B cell (primary cell): Measurements from ENCODE around the gene FOXL1. TPM values are rescaled to one million over a fixed set of nuclear protein-coding genes. Genes with fewer than 3 reads are reported as not detected.

Experiments used
- ATAC-seq: fragments of 200-7000 bp; cut with Tn5 transposase; one replicate; pipeline ENCODE4 v1.10.0; 2021; ENCODE audit warnings: low read depth, mild to moderate bottlenecking, moderate number of reproducible peaks, moderate library complexity
- CTCF ChIA-PET: fragments of 350-600 bp; sonication (Branson Sonifier 250); formaldehyde crosslinking; loops from one replicate; lab custom pipeline; 2021; ENCODE audit warnings: antibody characterized with exemption, inconsistent platforms; lab: Charles Lee
- POLR2A ChIA-PET: fragments of 350-600 bp; sonication (Branson Sonifier 250); formaldehyde crosslinking; loops from one replicate; lab custom pipeline; 2021; ENCODE audit warnings: antibody characterized with exemption; lab: Charles Lee
- DNase-seq: peaks from one replicate; pipeline ENCODE4 v3.0.0; 2013
- H2AFZ ChIP-seq: 2 replicates; pipeline ENCODE4 v1.6.1; 2012; ENCODE audit warnings: mild to moderate bottlenecking, low read depth, low read length; ENCODE audit not compliant: insufficient read depth, poor library complexity, severe bottlenecking
- H3K27ac ChIP-seq, 2 donors: 1 replicate in 1 of 2; 2 replicates in 1 of 2; pipeline ENCODE4 v1.5.1; 2012 to 2013; ENCODE audit warnings: low read length in 2 of 2, mild to moderate bottlenecking in 2 of 2, moderate library complexity in 1 of 2
- H3K27me3 ChIP-seq, 4 experiments: fragments of 200-600 bp in 1 of 4; sonication (generic) in 1 of 4; replicated peaks in 1 of 4; 1 replicate in 2 of 4; 2 replicates in 2 of 4; pipeline versions ENCODE4 v1.6.1 to v1.7.0; 2013 to 2016; ENCODE audit warnings: low read length in 3 of 4, mild to moderate bottlenecking in 2 of 4, mixed read lengths in 1 of 4, moderate library complexity in 1 of 4; ENCODE audit not compliant: insufficient read depth in 4 of 4, control insufficient read depth in 3 of 4; ENCODE audit errors: control extremely low read depth in 1 of 4
- H3K36me3 ChIP-seq, 2 experiments: replicated peaks in 1 of 2; 1 replicate in 1 of 2; 2 replicates in 1 of 2; pipeline versions ENCODE4 v1.6.1 to v1.7.1; 2013; ENCODE audit warnings: low read length in 1 of 2; ENCODE audit not compliant: insufficient read depth in 2 of 2, control insufficient read depth in 1 of 2; ENCODE audit errors: control extremely low read depth in 1 of 2, extremely low read depth in 1 of 2
- H3K4me1 ChIP-seq, 2 donors: fragments of 200-600 bp in 1 of 2; sonication (generic) in 1 of 2; 1 replicate in 1 of 2; 2 replicates in 1 of 2; pipeline versions ENCODE4 v1.5.1 to v1.6.1; 2013 to 2017; ENCODE audit warnings: low read length in 2 of 2; ENCODE audit not compliant: control insufficient read depth in 2 of 2, insufficient read depth in 2 of 2
- H3K4me2 ChIP-seq: replicated peaks from 2 replicates; pipeline ENCODE3; 2012; ENCODE audit warnings: mild to moderate bottlenecking, low read depth, low read length; ENCODE audit not compliant: poor library complexity, severe bottlenecking
- H3K4me3 ChIP-seq, 5 experiments: fragments of 200-600 bp in 1 of 5; sonication (generic) in 1 of 5; 1 replicate in 3 of 5; 2 replicates in 2 of 5; pipeline versions ENCODE4 v1.5.1 to v1.7.0; 2011 to 2016; ENCODE audit warnings: low read length in 4 of 5, mild to moderate bottlenecking in 4 of 5, low read depth in 2 of 5, control low read depth in 1 of 5, moderate library complexity in 1 of 5; ENCODE audit not compliant: insufficient read depth in 1 of 5; ENCODE audit errors: control extremely low read depth in 1 of 5, extremely low read depth in 1 of 5
- H3K79me2 ChIP-seq: fragments of 200-600 bp; sonication (generic); one replicate; pipeline ENCODE4 v1.6.0; 2016; ENCODE audit warnings: low read length; ENCODE audit not compliant: control insufficient read depth, insufficient read depth
- H3K9ac ChIP-seq: fragments of 200-600 bp; sonication (generic); 2 replicates; pipeline ENCODE4 v1.6.1; 2017; ENCODE audit warnings: mild to moderate bottlenecking, low read length, moderate library complexity
- H3K9me3 ChIP-seq, 3 donors: one replicate each; pipeline versions ENCODE4 v1.6.1 to v1.7.1; 2013; ENCODE audit warnings: low read length in 2 of 3; ENCODE audit not compliant: control insufficient read depth in 2 of 3, insufficient read depth in 1 of 3; ENCODE audit errors: control extremely low read depth in 1 of 3
- H4K20me1 ChIP-seq: 2 replicates; pipeline ENCODE4 v1.6.0; 2012; ENCODE audit warnings: mild to moderate bottlenecking, low read length; ENCODE audit not compliant: insufficient read depth, control insufficient read depth, poor library complexity, severe bottlenecking
- H3K27ac Mint-ChIP-seq: one replicate; pipeline ENCODE4 v1.8.0; 2021; ENCODE audit warnings: mixed read lengths
- H3K27me3 Mint-ChIP-seq: one replicate; pipeline ENCODE4 v1.8.0; 2021; ENCODE audit warnings: mixed read lengths
- H3K4me1 Mint-ChIP-seq: one replicate; pipeline ENCODE4 v1.8.0; 2021; ENCODE audit warnings: mixed read lengths
- H3K4me3 Mint-ChIP-seq: one replicate; pipeline ENCODE4 v1.8.0; 2021; ENCODE audit warnings: mixed read lengths
- H3K9me3 Mint-ChIP-seq: one replicate; pipeline ENCODE4 v1.8.0; 2022; ENCODE audit warnings: mixed read lengths; ENCODE audit not compliant: insufficient read depth
- EZH2 ChIP-seq: IDR thresholded peaks from 2 replicates; pipeline ENCODE4 v1.6.1; 2012; ENCODE audit warnings: borderline replicate concordance, low read depth, mild to moderate bottlenecking, moderate library complexity, low read length; ENCODE audit not compliant: insufficient read depth, poor library complexity, severe bottlenecking
- WGBS: methylation state at CpG from one replicate; pipeline ENCODE4 v1.1.5; 2013; ENCODE audit warnings: missing lambda C conversion rate; ENCODE audit not compliant: insufficient coverage; 5-methylcytosine and 5-hydroxymethylcytosine counted together
- intact Hi-C: fragments of 100-400 bp; cut with micrococcal nuclease; formaldehyde crosslinking; loops from one replicate; pipeline ENCODE4 v1.10.0; 2022
- polyA plus RNA-seq: library from polyadenylated mRNA; depleted of rRNA; stranded (reverse); fragments of >200 nt; gene quantifications from 2 replicates; pipeline ENCODE4 v1.2.3, GENCODE V29; 2012
- total RNA-seq, 2 donors: library from RNA; stranded (reverse); fragments of 120-200 nt in 1 of 2; gene quantifications; 1 replicate in 1 of 2; 2 replicates in 1 of 2; pipeline versions ENCODE4 v1.2.3 to v1.2.4, GENCODE V29; 2013 to 2022
- TF ChIP-seq, protein P1 (sequence below): fragments of 200-600 bp; IDR thresholded peaks from one replicate; pipeline ENCODE4 v1.8.0; 2022; ENCODE audit warnings: antibody characterized with exemption, mild to moderate bottlenecking

The FOXL1 gene
- total and polyA plus RNA-seq, 2 donors (not counting 1 experiment from before 2014, with no cell fraction given): not detected

- intact Hi-C loops: no loop called here
- H3K4me2 ChIP-seq: no peak overlapping the region
- H3K4me1 Mint-ChIP-seq: no peaks in the 10 kb centered on the region
Observed at GRCh38 chr16:86619239-86619794, 41.0 kb downstream of the FOXL1 start.

DNA sequence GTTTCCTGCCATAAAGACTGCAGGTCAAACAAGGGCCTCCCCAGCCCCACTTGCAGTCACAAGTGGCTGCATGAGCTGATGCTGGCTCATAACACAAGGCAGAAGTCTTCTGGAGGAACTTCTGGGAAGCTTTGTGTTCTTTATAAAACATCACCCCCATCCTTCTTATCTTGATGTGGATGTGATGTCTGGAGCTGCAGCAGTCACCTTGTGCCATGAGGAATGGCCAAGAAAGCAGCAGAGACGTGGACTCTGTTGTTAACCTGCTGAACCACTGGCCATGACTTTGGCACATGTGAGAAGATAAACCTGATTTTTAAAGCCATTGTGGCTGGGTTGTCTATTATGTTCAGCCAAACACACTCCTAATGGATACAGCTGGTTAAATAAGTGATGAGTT is 41.8 kb downstream of the FOXL1 start:
- ATAC-seq: no peak
- no peaks in the 10 kb centered on the region for H3K27me3 ChIP-seq
- WGBS: 80% methylated on average over 1 of the region's 1 CpG
- POLR2A ChIA-PET: no interaction called here
- no peak for DNase-seq
- no peak overlapping the region for H3K4me3 Mint-ChIP-seq
- H3K79me2 ChIP-seq: no peaks in the 10 kb centered on the region
- H3K9me3 Mint-ChIP-seq: no peaks in the 10 kb centered on the region
- peaks cover 0 to 9% (median 0%) of the 10 kb centered on the region in 3 donors for H3K9me3 ChIP-seq
- H3K27ac ChIP-seq: no peak overlapping the region
- H3K4me3 ChIP-seq: no peak overlapping the region
- H3K36me3 ChIP-seq: no peaks in the 10 kb centered on the region
- no peaks in the 10 kb centered on the region for H3K4me1 Mint-ChIP-seq
- no peak overlapping the region for H2AFZ ChIP-seq
- H3K27ac Mint-ChIP-seq: no peak overlapping the region
- H3K4me2 ChIP-seq: no peak overlapping the region
- no peaks in the 10 kb centered on the region for H3K4me1 ChIP-seq
- no peak for TF ChIP-seq EZH2
- TF ChIP-seq, protein P1, sequence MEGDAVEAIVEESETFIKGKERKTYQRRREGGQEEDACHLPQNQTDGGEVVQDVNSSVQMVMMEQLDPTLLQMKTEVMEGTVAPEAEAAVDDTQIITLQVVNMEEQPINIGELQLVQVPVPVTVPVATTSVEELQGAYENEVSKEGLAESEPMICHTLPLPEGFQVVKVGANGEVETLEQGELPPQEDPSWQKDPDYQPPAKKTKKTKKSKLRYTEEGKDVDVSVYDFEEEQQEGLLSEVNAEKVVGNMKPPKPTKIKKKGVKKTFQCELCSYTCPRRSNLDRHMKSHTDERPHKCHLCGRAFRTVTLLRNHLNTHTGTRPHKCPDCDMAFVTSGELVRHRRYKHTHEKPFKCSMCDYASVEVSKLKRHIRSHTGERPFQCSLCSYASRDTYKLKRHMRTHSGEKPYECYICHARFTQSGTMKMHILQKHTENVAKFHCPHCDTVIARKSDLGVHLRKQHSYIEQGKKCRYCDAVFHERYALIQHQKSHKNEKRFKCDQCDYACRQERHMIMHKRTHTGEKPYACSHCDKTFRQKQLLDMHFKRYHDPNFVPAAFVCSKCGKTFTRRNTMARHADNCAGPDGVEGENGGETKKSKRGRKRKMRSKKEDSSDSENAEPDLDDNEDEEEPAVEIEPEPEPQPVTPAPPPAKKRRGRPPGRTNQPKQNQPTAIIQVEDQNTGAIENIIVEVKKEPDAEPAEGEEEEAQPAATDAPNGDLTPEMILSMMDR: no peak
- no peak overlapping the region for H3K9ac ChIP-seq
- H4K20me1 ChIP-seq: no peaks in the 10 kb centered on the region
- H3K27me3 Mint-ChIP-seq: peaks cover 21% of the 10 kb centered on the region
- CTCF ChIA-PET: no interaction called here
- intact Hi-C loops: no loop called here

More at GRCh38 chr16:86619239-86619794, 41.0 kb downstream of the FOXL1 start:
- no peaks in the 10 kb centered on the region for H3K79me2 ChIP-seq
- peaks cover 0 to 9% (median 0%) of the 10 kb centered on the region in 3 donors for H3K9me3 ChIP-seq
- no peak for TF ChIP-seq EZH2
- TF ChIP-seq, protein P1: no peak
- no peaks in the 10 kb centered on the region for H3K9me3 Mint-ChIP-seq
- WGBS: 96% methylated on average over 17 of the region's 23 CpGs
- ATAC-seq: no peak
- H4K20me1 ChIP-seq: no peaks in the 10 kb centered on the region
- H3K27ac ChIP-seq: no peak overlapping the region
- H3K4me3 Mint-ChIP-seq: no peak overlapping the region
- H3K4me3 ChIP-seq: no peak overlapping the region
- H3K27me3 ChIP-seq: peaks cover 0 to 2% (median 0%) of the 10 kb centered on the region in 4 experiments
- peaks cover 21% of the 10 kb centered on the region for H3K27me3 Mint-ChIP-seq
- no peak overlapping the region for H3K9ac ChIP-seq
- H3K27ac Mint-ChIP-seq: no peak overlapping the region
- ChIA-PET POLR2A (no interaction called here), CTCF (no interaction called here)
- no peaks in the 10 kb centered on the region for H3K36me3 ChIP-seq
- no peaks in the 10 kb centered on the region for H3K4me1 ChIP-seq
- no peak overlapping the region for H2AFZ ChIP-seq
- no peak for DNase-seq
